Hepatic stellate cell (primary cell): ENCODE measurements around the gene TEKTIP1.

Source experiments
- DNase-seq: peaks from one replicate; pipeline ENCODE4 v3.0.0; 2011; ENCODE audit warnings: low spot score

The TEKTIP1 gene

GRCh38 chr19:3538965-3539755 lies at the start of gene TEKTIP1:
TSS of gene TEKTIP1 (plus strand) at chr19:3539174. CDS start at chr19:3539178, 4 bp downstream.
- DNase-seq, result peak; percentile 52

DNA sequence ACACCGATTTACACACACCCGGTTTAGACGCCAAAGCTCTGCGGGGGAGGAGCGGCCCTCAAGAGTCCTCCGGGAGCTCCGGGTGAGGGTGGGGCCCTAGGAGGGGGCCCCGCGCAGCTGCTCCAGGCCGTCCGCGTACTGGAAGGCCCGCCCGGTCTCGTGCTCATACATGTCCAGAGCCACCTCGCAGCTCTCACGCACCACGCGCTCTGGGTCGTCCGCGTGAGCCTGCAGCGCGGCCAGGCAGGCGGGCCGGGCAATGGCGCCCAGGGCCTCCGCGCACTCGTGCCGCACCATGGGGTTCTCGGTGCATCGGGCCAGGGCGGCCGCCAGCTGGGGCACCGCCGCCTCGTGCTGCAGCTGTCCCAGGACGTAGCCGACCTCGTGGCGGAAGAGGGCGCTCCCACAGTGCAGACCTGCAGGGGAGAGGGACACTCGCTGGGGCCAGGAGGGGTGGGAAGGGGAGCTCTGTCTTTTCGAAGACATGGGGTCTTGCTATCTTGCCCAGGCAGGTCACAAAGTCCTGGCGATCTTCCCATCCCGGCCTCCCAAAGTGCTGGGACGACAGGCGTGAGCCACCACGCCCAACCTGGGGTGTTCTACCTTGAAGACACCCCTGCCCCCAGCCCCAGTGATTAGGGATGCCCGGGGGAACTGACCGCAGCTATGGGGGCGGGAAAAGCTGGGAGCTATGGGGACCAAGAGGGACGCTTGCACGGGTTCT lies 47.4 kb upstream of the TEKTIP1 start:
- DNase-seq, result no peak

GRCh38 chr19:3492131-3492839 lies 46.7 kb upstream of the TEKTIP1 start:
- no peak for DNase-seq

GRCh38 chr19:3492919-3493318 lies 46.1 kb upstream of the TEKTIP1 start:
- no peak for DNase-seq

GRCh38 chr19:3493651-3494050 lies 45.3 kb upstream of the TEKTIP1 start:
- no peak for DNase-seq

DNA sequence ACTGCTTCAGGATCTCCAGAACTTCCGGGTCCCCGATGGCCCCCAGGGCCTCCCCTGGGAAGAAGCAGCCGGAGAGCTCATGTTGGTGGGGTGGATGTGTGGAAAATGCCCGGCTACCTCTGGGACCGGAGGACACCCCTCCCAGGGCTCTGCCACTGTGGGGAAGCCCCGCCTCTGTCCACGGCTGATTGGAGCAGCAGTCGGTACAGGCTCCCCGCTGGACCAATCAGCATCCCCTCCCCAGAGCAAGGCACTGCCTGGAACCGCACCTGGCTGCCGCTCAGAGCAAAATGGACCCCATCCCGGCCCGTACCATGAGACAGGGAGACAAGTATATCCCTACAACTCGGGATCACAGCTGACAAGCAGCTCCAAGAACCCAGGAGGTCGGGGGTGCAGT lies 44.9 kb upstream of the TEKTIP1 start:
- DNase-seq, result peak; percentile 82

DNA sequence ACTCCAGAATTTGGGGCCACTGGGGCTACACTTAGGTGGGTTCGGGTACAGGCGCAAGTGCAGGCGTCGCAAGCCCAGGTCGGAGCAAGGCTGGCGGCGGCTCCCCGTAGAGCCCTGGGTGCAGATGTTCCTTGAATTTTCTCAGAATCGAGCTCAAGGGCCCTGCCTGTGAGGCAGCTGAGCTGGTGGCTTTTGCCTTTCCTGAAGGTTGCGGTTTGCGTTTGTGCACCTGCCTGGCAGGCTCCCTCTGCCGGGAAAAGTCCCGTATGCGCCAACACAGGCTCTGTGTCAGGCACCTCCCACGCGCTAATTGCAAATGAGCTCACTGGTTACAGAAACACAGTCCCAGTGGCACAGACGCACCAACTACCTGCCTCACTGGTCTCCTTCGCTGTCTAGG lies 44.4 kb upstream of the TEKTIP1 start:
- no peak for DNase-seq

DNA sequence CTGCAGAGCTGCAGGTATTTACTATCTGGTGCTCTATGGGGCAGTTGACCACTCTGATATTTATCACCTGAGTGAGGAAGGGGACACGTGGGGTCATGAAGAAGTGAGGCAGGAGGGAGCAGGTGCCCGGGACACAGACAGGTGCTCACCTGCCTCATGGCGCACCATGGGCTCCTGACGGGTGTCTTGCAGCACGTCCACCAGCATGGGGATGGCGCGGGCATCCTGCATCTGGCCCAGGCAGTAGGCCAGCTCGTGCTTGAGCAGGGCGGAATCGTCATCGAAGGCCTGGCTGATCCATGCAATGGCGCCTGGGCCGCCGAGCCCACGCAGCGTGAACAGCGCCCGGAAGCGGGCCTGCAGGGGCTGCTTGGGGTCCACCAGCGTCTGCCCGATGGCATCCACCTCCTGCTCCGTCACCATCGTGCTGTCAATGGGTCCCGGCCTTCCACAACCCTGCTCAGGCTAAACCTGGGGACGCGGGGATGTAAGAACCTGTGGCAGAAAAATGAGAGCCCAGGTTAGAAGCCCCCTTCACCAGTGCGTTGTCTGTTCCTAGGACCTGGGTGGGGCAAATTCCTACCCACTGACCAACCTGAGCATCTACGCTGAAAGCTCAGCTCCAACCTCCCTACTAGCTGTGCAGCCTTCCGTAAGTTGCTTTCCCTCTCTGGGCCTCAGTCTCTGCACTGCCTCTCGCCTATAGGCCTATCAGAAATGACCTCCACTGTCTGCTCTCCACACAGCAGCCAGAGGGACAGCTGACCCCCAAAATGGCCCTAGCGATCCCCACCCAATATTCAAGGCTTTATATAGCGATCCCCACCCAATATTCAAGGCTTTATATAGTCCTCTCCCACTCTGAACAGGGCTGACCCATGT lies 42.3 kb upstream of the TEKTIP1 start:
- no peak for DNase-seq

- DNase-seq, result no peak
Measured at GRCh38 chr19:3497757-3498520, 41.0 kb upstream of the TEKTIP1 start.

DNA sequence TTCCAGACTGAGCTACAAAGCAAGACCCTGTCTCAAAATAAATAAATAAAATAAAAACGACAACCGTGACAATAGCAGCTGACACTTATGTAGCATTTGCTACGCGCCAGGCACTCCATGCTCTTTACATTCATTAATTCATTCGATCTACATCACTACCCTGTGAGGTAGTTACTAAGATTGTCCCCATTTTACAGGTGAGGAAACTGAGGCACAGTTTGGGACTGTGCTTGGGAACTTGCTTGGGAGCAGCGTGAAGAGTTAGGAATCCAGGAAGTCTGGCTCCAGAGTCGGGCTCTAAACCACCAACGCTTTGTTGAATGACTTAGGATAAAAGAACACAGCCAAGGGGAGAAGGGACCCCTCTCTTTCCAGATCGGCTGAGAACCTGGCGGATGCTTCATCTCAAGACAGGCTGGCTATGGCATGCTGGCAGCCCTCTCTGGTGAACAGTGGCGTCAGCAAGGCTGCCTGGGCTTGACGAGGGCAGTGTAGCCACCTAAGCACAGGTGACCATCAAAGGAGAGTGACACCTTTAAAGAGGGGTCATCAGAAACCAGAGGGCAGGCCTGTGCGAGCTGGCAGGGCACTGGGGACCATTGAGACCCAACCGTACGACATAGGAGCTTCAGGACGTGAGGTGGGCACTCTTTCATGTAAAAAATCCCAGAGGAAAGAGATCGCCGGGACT lies 39.1 kb upstream of the TEKTIP1 start:
- DNase-seq, result no peak

DNA sequence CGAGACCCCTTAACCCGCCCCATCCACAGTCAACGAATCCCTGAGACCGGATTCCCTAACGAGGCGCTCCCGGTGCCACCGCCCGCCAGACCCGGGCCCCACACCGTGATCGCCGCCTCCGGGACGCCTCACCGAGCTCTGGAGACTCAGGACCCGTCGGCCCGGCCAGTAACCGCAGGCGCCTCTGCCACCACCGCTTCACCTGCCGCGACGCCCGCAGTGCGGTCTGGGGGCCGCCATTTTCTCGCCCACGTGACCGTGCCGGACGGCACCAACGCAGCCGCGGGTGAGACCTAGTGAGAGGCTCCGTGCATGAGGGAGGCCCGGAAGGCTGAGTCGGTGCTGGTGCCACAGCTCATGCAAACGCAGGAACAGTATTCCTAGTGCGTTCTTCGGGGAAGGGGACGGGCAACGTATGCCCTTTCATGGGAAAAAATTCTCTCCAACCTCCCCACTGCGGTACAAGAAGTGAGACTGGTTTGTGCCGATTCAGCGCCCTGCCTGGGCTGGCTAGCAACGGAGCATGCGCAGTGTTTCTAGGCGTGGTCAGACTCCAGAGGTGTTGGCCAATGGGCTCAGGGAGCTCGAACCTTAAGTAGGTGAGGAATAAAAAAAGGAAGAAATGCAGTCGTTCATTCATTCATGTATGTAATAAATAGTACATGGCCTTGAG lies 38.4 kb upstream of the TEKTIP1 start, which contains the start of gene DOHH:
TSS of gene DOHH (minus strand) at position 246 of the 673 bp plus-strand sequence. CDS start 3,860 bp downstream, outside the sequence.
- DNase-seq, result peak; percentile 100

GRCh38 chr19:3501780-3502179 lies 37.2 kb upstream of the TEKTIP1 start:
- no peak for DNase-seq

GRCh38 chr19:3503036-3503572 lies 35.9 kb upstream of the TEKTIP1 start:
- DNase-seq, result no peak

GRCh38 chr19:3504735-3505134 lies 34.2 kb upstream of the TEKTIP1 start:
- DNase-seq, result no peak

GRCh38 chr19:3505598-3506383 lies 33.2 kb upstream of the TEKTIP1 start, which contains the start of gene FZR1:
TSS of gene FZR1 (plus strand) at chr19:3506311. CDS start at chr19:3522990, 16,679 bp downstream.
- peak; percentile 100 for DNase-seq

- DNase-seq, result peak; percentile 59
Measured at GRCh38 chr19:3506384-3507340, 32.3 kb upstream of the TEKTIP1 start.
